Measurements from ENCODE around the gene DTX3L.
"Not testable (repeated sequence)": the region's sequence is repeated elsewhere in the genome, so short reads cannot be mapped to it uniquely, and the experiment has no call there.

Gene DTX3L

GRCh38 chr3:122559906-122560305 lies 4.2 kb upstream of the DTX3L start:
- Histone ChIP-seq H3K36me3 (ENCODE audit: control insufficient read depth in 4 of 4, insufficient read depth in 4 of 4, low read length in 3 of 4) (peaks cover 8 to 45% (median 36%) of the 10 kb centered on the region in 4 experiments), H3K4me1 (ENCODE audit: control extremely low read depth in 1 of 4, control insufficient read depth in 4 of 4, insufficient read depth in 4 of 4, low read length in 3 of 4) (peaks cover 10 to 20% (median 17%) of the 10 kb centered on the region in 4 experiments), H3K4me3 (ENCODE audit: control insufficient read depth in 1 of 7, extremely low read depth in 1 of 7, insufficient read depth in 4 of 7, low read depth in 2 of 7, low read length in 6 of 7) (no peak overlapping the region), H3K27me3 (replicated peaks in 2 of 5; ENCODE audit: control insufficient read depth in 4 of 5, insufficient read depth in 5 of 5, low read length in 4 of 5) (no peaks in the 10 kb centered on the region), H3K9me3 (ENCODE audit: control extremely low read depth in 1 of 5, control insufficient read depth in 4 of 5, insufficient read depth in 2 of 5, low read depth in 1 of 5, low read length in 4 of 5) (no peaks in the 10 kb centered on the region), H3K27ac (ENCODE audit: insufficient read depth in 1 of 2, low read depth in 1 of 2, low read length in 2 of 2, poor library complexity in 1 of 2, severe bottlenecking in 2 of 2) (no peak overlapping the region)
- DNase-seq: peak in 2 of 3 donors; percentile 56 to 65
- 92% methylated on average over 1 of the region's 3 CpGs for WGBS (ENCODE audit: insufficient coverage)
- ChIA-PET POLR2A (no interaction called here), CTCF (interaction anchor here (0.8 to 7.6 kb wide), 8 partner anchors 12 to 175 kb away, joined by 3 to 124 read pairs (median 4); partner anchors contain the start of genes FAM162A and PARP14)

- 75% methylated on average over 1 of the region's 1 CpG for WGBS (ENCODE audit: insufficient coverage)
- POLR2A ChIA-PET: no interaction called here
- peak; percentile 72 to 86 (median 85) for DNase-seq
- Histone ChIP-seq H3K27ac (ENCODE audit: insufficient read depth in 1 of 2, low read depth in 1 of 2, low read length in 2 of 2, poor library complexity in 1 of 2, severe bottlenecking in 2 of 2) (no peak overlapping the region), H3K4me1 (ENCODE audit: control extremely low read depth in 1 of 4, control insufficient read depth in 4 of 4, insufficient read depth in 4 of 4, low read length in 3 of 4) (peaks cover 10 to 26% (median 21%) of the 10 kb centered on the region in 4 experiments), H3K36me3 (ENCODE audit: control insufficient read depth in 4 of 4, insufficient read depth in 4 of 4, low read length in 3 of 4) (peaks cover 4 to 37% (median 30%) of the 10 kb centered on the region in 4 experiments), H3K27me3 (replicated peaks in 2 of 5; ENCODE audit: control insufficient read depth in 4 of 5, insufficient read depth in 5 of 5, low read length in 4 of 5) (no peaks in the 10 kb centered on the region), H3K4me3 (ENCODE audit: control insufficient read depth in 1 of 7, extremely low read depth in 1 of 7, insufficient read depth in 4 of 7, low read depth in 2 of 7, low read length in 6 of 7) (no peak overlapping the region), H3K9me3 (ENCODE audit: control extremely low read depth in 1 of 5, control insufficient read depth in 4 of 5, insufficient read depth in 2 of 5, low read depth in 1 of 5, low read length in 4 of 5) (no peaks in the 10 kb centered on the region)
- CTCF ChIA-PET: interaction anchor here (0.8 to 7.6 kb wide), 7 partner anchors 12 to 126 kb away, joined by 3 to 124 read pairs (median 3); partner anchors contain the start of gene PARP14
Measured at GRCh38 chr3:122560680-122561079, 3.5 kb upstream of the DTX3L start.

- H3K4me1 ChIP-seq (ENCODE audit: control extremely low read depth in 1 of 4, control insufficient read depth in 4 of 4, insufficient read depth in 4 of 4, low read length in 3 of 4): peaks cover 10 to 26% (median 21%) of the 10 kb centered on the region in 4 experiments
- H3K27ac ChIP-seq (ENCODE audit: insufficient read depth in 1 of 2, low read depth in 1 of 2, low read length in 2 of 2, poor library complexity in 1 of 2, severe bottlenecking in 2 of 2): peak overlapping the region; percentile 59 to 88
- H3K4me3 ChIP-seq (ENCODE audit: control insufficient read depth in 1 of 7, extremely low read depth in 1 of 7, insufficient read depth in 4 of 7, low read depth in 2 of 7, low read length in 6 of 7): peak overlapping the region; percentile 82 to 98 (median 87)
- ChIA-PET POLR2A (interaction anchor here (1.2 kb wide), 1 partner anchor 116 kb away, joined by 3 read pairs; no protein-coding TSS in a partner anchor), CTCF (interaction anchor here (0.6 to 7.6 kb wide), 4 partner anchors 69 to 199 kb away, joined by 3 to 124 read pairs (median 4); partner anchors contain the start of gene PARP14)
- no peak for DNase-seq
- peaks cover 14 to 35% (median 28%) of the 10 kb centered on the region in 4 experiments for H3K36me3 ChIP-seq (ENCODE audit: control insufficient read depth in 4 of 4, insufficient read depth in 4 of 4, low read length in 3 of 4)
- H3K9me3 ChIP-seq (ENCODE audit: control extremely low read depth in 1 of 5, control insufficient read depth in 4 of 5, insufficient read depth in 2 of 5, low read depth in 1 of 5, low read length in 4 of 5): no peaks in the 10 kb centered on the region
- WGBS (ENCODE audit: insufficient coverage): 59% methylated on average over 3 of the region's 5 CpGs
- no peaks in the 10 kb centered on the region for H3K27me3 ChIP-seq (replicated peaks in 2 of 5; ENCODE audit: control insufficient read depth in 4 of 5, insufficient read depth in 5 of 5, low read length in 4 of 5)
Measured at GRCh38 chr3:122562923-122563716, 1.0 kb upstream of the DTX3L start.

- WGBS (ENCODE audit: insufficient coverage): 0% methylated on average over 1 of the region's 5 CpGs
- POLR2A ChIA-PET: interaction anchor here (1.0 kb wide), 1 partner anchor 117 kb away, joined by 5 read pairs; the partner anchor contains the start of gene PARP14
Measured at GRCh38 chr3:122563717-122564025, 467 bp upstream of the DTX3L start.

GRCh38 chr3:122568131-122568530 lies 4.0 kb downstream of the DTX3L start:
- CTCF ChIA-PET: interaction anchor here (1.1 to 1.8 kb wide), 2 partner anchors 110 to 111 kb away, joined by 3 to 7 read pairs; no protein-coding TSS in a partner anchor
- H3K9me3 ChIP-seq (ENCODE audit: control extremely low read depth in 1 of 5, control insufficient read depth in 4 of 5, insufficient read depth in 2 of 5, low read depth in 1 of 5, low read length in 4 of 5); H3K27me3 ChIP-seq (replicated peaks in 2 of 5; ENCODE audit: control insufficient read depth in 4 of 5, insufficient read depth in 5 of 5, low read length in 4 of 5); DNase-seq; POLR2A ChIA-PET; H3K4me3 ChIP-seq (ENCODE audit: control insufficient read depth in 1 of 7, extremely low read depth in 1 of 7, insufficient read depth in 4 of 7, low read depth in 2 of 7, low read length in 6 of 7); H3K27ac ChIP-seq (ENCODE audit: insufficient read depth in 1 of 2, low read depth in 1 of 2, low read length in 2 of 2, poor library complexity in 1 of 2, severe bottlenecking in 2 of 2): not testable (repeated sequence)
- Histone ChIP-seq H3K4me1 (ENCODE audit: control extremely low read depth in 1 of 4, control insufficient read depth in 4 of 4, insufficient read depth in 4 of 4, low read length in 3 of 4) (peaks cover 7 to 19% (median 13%) of the 10 kb centered on the region in 4 experiments), H3K36me3 (ENCODE audit: control insufficient read depth in 4 of 4, insufficient read depth in 4 of 4, low read length in 3 of 4) (peaks cover 29 to 68% (median 50%) of the 10 kb centered on the region in 4 experiments)
- 93% methylated on average over 3 of the region's 7 CpGs for WGBS (ENCODE audit: insufficient coverage)

More at GRCh38 chr3:122563717-122564025, 467 bp upstream of the DTX3L start:
- Histone ChIP-seq H3K27ac (ENCODE audit: insufficient read depth in 1 of 2, low read depth in 1 of 2, low read length in 2 of 2, poor library complexity in 1 of 2, severe bottlenecking in 2 of 2) (peak overlapping the region; percentile 59 to 88), H3K9me3 (ENCODE audit: control extremely low read depth in 1 of 5, control insufficient read depth in 4 of 5, insufficient read depth in 2 of 5, low read depth in 1 of 5, low read length in 4 of 5) (no peaks in the 10 kb centered on the region), H3K36me3 (ENCODE audit: control insufficient read depth in 4 of 4, insufficient read depth in 4 of 4, low read length in 3 of 4) (peaks cover 14 to 36% (median 28%) of the 10 kb centered on the region in 4 experiments), H3K4me3 (ENCODE audit: control insufficient read depth in 1 of 7, extremely low read depth in 1 of 7, insufficient read depth in 4 of 7, low read depth in 2 of 7, low read length in 6 of 7) (peak overlapping the region; percentile 82 to 98 (median 87)), H3K27me3 (replicated peaks in 2 of 5; ENCODE audit: control insufficient read depth in 4 of 5, insufficient read depth in 5 of 5, low read length in 4 of 5) (no peaks in the 10 kb centered on the region), H3K4me1 (ENCODE audit: control extremely low read depth in 1 of 4, control insufficient read depth in 4 of 4, insufficient read depth in 4 of 4, low read length in 3 of 4) (peaks cover 10 to 26% (median 21%) of the 10 kb centered on the region in 4 experiments)
- DNase-seq: peak in 2 of 3 donors; percentile 39 to 48
- CTCF ChIA-PET: interaction anchor here (1.3 to 7.6 kb wide), 3 partner anchors 106 to 115 kb away, joined by 4 to 124 read pairs (median 9); partner anchors contain the start of gene PARP14

- Histone ChIP-seq H3K27me3 (replicated peaks in 2 of 5; ENCODE audit: control insufficient read depth in 4 of 5, insufficient read depth in 5 of 5, low read length in 4 of 5) (no peaks in the 10 kb centered on the region), H3K36me3 (ENCODE audit: control insufficient read depth in 4 of 4, insufficient read depth in 4 of 4, low read length in 3 of 4) (peaks cover 29 to 73% (median 52%) of the 10 kb centered on the region in 4 experiments), H3K27ac (ENCODE audit: insufficient read depth in 1 of 2, low read depth in 1 of 2, low read length in 2 of 2, poor library complexity in 1 of 2, severe bottlenecking in 2 of 2) (peak overlapping the region in 1 of 2 experiments; percentile 34), H3K4me3 (ENCODE audit: control insufficient read depth in 1 of 7, extremely low read depth in 1 of 7, insufficient read depth in 4 of 7, low read depth in 2 of 7, low read length in 6 of 7) (no peak overlapping the region), H3K9me3 (ENCODE audit: control extremely low read depth in 1 of 5, control insufficient read depth in 4 of 5, insufficient read depth in 2 of 5, low read depth in 1 of 5, low read length in 4 of 5) (no peaks in the 10 kb centered on the region), H3K4me1 (ENCODE audit: control extremely low read depth in 1 of 4, control insufficient read depth in 4 of 4, insufficient read depth in 4 of 4, low read length in 3 of 4) (peaks cover 2 to 13% (median 8%) of the 10 kb centered on the region in 4 experiments)
- no peak for DNase-seq
- POLR2A ChIA-PET: interaction anchor here (0.6 kb wide), 1 partner anchor 48 kb away, joined by 4 read pairs; no protein-coding TSS in a partner anchor
- CTCF ChIA-PET: interaction anchor here (1.8 kb wide), 1 partner anchor 111 kb away, joined by 7 read pairs; no protein-coding TSS in a partner anchor
- WGBS (ENCODE audit: insufficient coverage): 70% methylated on average over 3 of the region's 3 CpGs
Measured at GRCh38 chr3:122568755-122569154, 4.6 kb downstream of the DTX3L start.

Measured in common myeloid progenitor, CD34-positive (primary cell).